Adipose tissue (tissue), 3 donors: ENCODE results near the gene FAM107B. TPM values are rescaled to one million over a fixed set of nuclear protein-coding genes. Genes with fewer than 3 reads are reported as not detected.

Experiments used
- H3K27ac ChIP-seq: one replicate; pipeline ENCODE4 v1.5.1; 2013; ENCODE audit warnings: low read depth, low read length
- whole genome bisulfite sequencing, 3 donors: extraction: QIAGEN DNeasy Blood & Tissue Kit; methylation state at CpG; one replicate each; pipeline ENCODE4 v1.1.7; 2013; 5-methylcytosine and 5-hydroxymethylcytosine counted together
- polyA plus RNA-seq, 3 donors: library from polyadenylated mRNA; stranded (reverse); fragments of 200-250 nt; gene quantifications; one replicate each; pipeline ENCODE4 v1.2.3, GENCODE V29; 2013
- donor health status: healthy with polysubstance abuse.
- donor health status: Bipolar disorder and iron deficiency.
- donor health status: healthy.

Gene FAM107B
- polyA plus RNA-seq, 3 donors = 31.3 to 45.9 (median 37.6) TPM

DNA sequence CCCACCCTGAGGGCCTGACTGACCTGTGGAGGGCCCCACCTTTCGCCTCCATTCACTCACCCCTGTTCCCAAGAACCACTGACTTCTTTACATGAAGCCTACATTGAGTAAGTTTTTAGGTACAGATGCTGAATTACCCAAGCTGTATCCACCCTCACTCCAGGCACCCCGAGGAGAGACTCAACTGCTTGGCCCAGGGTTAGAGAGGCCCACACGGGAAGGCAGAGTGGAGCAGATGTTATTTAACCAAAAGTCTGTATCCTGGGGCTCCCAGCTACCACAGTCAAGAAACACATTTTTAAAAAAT, 230.8 kb downstream of the FAM107B start:
- 72 to 76% (median 75%) methylated on average over 3 of the region's 3 CpGs for WGBS, 3 donors
- no peak overlapping the region for H3K27ac ChIP-seq

DNA sequence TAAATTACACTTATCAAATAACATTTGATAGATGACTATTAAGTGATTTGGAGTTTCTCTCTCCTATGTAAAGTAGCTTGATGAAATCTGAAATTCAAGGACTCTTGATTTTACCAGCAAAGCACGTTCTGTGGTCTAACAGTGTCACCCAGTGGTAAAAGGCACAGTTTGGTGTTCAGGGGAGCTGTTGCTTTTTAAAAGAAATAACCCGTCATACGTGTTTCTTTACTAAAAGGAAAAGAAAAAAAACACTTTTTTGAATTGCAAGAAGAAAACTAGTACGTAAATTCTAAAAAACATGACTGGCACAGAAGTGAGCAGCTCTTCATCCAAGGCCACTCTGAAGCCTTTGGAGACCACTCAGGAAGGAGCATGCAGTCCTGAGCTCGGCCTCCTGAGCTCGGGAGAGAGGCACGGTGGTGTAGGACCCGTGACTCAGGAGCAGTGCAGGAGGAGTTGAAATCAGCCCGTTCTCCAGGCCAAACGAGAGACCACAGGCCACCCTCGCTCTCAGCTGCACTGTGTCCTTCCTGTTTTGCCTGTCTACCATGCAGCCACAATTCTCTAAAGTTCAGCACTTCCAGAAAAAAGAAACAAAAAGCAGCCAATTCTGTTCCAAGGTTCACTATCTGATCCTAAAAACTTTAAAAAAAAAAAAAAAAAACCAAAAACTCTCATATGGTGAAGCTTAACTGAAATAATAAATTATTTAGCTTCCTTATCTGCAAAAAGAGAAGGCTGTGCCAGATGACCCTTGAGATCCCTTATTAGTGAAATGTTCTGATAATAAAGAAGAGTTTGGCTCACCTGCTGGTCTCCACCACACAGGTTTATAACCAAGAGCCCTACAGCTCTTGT, 231.4 kb downstream of the FAM107B start:
- 9 to 29% (median 20%) methylated on average over 11 of the region's 11 CpGs for WGBS, 3 donors

DNA sequence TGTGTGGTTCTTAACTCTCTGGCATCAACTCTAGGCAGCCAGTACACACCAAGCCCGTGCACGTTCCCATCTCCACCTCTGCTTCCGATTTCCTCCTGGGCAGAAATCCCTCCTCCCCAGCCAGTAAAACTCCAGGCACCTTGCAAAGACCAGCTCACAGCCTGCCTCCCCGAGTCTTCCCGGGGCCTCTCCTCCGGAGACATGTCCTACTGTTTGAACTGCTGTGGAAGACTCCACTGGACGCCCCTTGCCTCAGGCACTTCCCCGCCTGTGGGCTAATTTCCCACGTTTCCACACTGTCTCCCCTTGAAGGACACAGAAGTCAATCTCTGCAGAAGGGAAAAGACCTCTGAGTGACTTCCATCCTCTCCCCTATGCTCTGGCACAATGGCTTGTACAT, 233.3 kb downstream of the FAM107B start:
- whole genome bisulfite sequencing, 3 donors = 90 to 94% (median 94%) methylated on average over 9 of the region's 9 CpGs
- no peak overlapping the region for H3K27ac ChIP-seq

More for the DNA sequence above, 231.4 kb downstream of the FAM107B start:
- no peak overlapping the region for H3K27ac ChIP-seq

DNA sequence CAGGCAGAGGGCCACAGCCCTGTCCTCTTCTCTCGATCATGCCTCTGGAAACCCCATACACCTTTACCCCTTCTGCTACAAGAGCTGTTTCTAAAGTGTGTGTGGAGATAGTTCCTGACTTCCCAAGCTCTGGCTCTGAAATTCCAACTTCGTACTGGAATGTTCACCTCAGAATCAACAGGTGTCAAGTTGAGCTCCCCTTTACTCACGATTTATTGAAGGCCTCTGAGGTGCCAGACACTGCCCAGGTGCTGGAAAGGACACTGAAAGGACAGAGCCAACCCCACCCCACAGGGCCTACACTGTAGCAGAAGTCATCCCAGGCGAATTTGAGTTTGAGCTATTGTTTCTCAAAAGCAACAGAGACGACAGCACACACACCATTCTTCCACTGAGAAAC, 234.1 kb downstream of the FAM107B start:
- 78 to 85% (median 83%) methylated on average over 5 of the region's 5 CpGs for WGBS, 3 donors
- H3K27ac ChIP-seq = no peak overlapping the region

DNA sequence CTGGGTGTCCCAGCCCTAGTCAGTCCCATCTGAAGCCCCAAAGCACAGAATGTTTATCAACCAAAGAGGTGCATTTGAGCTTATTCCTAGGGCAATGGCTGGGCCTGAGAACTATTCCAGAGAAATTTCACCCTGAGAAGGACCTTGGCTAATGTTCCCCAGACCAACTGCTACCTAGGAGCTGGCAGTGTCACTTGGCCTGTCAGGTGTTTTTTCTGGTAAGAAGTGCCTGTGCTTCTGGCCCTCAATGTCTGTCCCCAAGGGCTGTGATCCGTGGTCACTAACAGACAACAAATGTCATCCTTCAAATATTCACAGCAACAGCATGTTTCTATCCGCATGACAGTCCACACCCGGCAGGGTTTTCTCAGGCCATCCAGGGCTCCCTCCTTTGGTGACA, 234.6 kb downstream of the FAM107B start:
- 68 to 78% (median 77%) methylated on average over 3 of the region's 3 CpGs for WGBS, 3 donors
- H3K27ac ChIP-seq = no peak overlapping the region

DNA sequence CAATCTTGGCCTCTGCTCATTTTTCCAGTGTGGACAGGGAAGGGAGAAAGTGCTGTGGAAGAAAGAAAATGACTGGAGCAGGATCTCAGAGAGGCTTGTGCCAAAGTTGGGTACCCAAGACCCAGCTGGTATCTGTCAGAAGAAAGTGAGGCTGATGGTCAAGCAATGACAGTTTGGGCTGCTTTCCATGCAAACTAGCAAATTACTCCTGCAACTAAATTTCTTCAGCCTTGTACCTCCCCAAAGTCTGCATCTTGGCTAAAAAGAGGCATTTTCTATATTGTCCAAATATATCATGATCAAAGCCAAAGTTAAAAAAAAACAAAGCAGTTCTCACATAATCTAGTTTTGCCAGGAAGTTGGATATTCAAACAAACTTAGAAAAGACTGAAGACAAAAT, 235.5 kb downstream of the FAM107B start:
- no peak overlapping the region for H3K27ac ChIP-seq

DNA sequence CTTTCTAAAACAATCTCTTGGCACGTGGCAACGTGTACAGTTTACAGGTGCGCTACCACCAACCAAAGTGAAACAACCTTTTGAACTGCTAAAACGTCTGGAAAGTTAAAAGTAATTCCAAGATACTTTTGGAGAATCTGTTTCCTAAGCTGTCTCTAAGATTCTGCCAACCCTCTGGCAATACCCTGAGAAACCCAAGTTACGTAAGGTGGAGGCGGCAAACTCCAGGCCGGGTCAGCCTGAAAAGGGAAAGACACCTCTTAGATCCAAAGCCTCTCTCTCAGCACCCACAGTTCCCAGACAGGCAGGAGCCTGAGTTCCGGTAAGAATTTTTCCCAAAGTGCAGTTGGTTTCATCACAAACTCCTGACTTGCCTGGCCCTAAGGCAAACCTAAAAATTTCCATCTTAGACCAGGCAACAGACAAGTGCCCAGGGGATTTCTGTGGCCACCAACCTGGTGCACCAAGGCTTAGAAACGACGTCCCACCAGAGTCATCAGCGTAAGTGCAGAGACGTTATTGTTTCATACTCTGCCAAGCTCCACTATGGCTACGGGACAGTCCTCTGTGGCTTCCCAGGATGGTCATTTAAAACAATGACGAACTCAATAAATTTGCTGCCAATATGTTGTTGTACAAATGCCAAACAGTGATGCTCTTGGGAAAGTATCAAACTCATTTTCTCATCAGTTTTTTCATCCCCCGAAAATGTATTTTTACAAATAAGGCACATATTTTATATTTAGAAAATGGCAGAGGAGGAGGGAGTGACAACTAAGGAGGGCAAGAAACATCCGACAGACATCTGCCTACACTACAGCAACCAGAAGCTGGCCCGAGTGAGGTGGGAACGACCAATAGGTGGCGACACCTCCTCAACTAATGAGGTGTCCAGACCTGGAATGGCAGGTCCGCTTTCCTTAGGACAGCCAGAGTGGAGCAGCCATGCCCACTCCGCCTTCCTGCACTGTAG, 238.2 kb downstream of the FAM107B start:
- no peak overlapping the region for H3K27ac ChIP-seq
- WGBS, 3 donors = 56 to 65% (median 58%) methylated on average over 21 of the region's 21 CpGs

DNA sequence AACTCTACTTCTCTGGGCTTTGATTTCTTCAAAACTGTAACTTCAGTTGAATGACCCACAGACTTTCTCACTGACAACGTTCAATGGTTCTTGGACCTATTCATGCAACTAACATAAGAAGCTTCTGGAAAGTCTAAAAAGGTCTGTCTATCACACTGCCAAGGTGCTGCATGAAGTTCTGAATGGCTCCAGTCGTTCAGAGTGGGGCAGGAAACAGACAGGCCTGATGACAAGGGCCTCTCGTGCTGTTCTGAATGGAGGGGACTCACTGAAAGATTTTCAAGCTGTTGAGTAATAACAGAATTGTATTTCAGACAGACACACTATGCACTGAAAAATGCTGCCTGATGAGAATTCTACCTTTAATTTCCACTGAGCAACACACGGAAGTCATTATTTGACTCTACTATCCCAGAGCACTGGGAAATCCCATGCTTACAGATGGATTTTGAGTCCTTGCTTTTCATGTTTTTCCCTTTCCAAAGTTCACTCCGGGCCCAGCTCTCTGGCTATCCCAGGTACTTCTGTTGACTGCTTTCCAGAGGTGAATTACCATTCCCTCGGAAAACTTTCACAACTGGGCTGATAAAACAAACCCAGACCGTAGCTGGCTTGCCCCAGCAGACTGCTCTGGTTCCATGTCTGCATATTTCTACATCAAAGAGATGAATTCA, 239.1 kb downstream of the FAM107B start:
- WGBS, 3 donors = 64 to 74% (median 70%) methylated on average over 7 of the region's 7 CpGs
- no peak overlapping the region for H3K27ac ChIP-seq

DNA sequence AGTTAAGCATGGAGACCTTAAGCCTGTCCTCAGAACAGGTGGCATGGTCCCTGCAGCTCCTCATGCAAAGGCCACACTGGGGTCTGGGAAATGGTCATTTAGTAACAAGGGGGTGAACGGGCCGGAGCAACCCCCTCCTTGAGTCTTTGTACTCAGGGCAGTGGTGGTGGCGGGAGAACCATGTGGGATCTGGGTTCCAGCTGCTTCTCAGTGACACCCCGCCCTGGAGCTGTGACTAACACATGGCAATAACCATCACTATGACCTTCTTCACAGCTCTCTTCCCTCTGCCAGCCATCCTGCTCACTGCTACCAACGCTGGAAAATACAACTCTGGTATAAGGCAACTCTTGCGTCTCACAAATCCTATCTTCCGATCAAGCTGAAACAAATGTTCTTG, 240.5 kb downstream of the FAM107B start:
- no peak overlapping the region for H3K27ac ChIP-seq
- 92 to 96% (median 93%) methylated on average over 7 of the region's 7 CpGs for WGBS, 3 donors

DNA sequence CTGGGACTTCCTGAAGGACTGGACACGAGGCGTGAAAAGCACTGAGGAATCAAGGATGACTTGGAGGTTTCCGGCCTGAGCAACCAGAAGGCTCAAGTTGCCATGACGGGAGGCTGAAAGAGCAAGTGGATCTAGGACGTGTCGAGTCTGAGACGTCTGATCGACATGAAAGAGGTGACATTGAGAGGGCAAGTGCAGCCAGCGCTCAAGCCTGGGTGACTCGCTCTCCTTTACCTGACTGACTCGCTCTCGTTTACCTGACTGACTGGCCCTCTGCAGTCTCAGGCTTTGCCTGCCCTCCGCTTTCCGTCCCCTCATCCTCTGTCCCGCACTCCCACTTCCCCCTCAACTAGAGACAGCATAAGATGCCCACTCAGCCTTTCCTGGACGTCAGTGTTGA, 241.4 kb downstream of the FAM107B start:
- 67 to 94% (median 93%) methylated on average over 16 of the region's 16 CpGs for WGBS, 3 donors
- H3K27ac ChIP-seq = no peak overlapping the region

DNA sequence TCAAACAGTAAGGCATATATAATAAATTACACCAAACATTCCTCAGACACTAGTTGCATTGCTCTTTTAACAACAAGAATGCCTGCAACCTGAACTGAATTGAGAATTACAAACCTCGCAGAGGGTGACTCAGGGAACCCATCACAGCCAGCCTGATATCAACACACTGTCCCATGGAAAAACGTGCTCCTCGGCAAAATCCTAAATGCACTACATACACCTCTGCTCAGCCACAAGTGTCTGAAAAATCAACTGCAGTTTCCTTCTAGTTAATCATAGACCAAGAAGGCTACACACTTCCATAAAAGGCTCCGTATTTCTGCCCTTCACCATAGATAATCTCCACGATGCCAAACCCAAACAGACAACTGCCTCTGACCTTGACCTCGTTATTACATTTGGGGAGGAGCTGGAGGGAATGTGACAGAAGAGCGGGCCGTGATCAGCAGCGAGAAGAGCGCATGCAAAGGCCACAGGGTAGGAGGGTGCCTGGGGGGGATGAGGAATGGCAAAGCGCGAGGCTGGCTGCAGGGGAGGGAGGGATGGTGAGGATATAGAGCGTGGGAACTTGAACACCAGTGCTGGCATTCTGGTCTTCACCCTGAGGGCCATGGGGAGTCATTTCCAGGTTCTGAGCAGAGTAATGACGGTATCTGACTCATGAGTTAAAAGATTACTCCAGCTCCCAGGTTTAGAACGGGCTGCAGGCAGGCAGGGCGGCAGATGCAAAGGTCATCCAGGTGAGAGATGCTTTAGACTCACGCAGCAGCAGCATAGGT, 242.0 kb downstream of the FAM107B start:
- 30 to 87% (median 79%) methylated on average over 17 of the region's 17 CpGs for WGBS, 3 donors
- no peak overlapping the region for H3K27ac ChIP-seq

DNA sequence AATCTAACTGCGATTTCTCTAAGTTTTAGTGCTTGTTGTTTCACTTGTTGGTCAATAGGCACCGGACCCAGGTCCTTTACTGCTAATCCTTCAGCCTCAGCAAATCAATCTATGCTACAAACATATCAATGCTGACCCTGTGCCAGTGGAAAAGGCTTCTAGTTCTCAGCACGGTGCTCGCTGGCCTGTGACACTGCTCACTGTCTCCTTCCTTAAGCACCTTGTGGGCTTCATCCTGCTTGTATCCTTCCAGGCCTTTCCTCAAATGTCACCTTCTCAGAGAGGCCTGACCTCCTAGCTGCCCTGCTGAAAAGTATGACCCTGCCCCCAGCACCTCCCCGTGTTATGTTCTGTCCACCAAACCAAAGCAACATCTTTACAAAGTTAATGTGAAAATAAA, 242.7 kb downstream of the FAM107B start:
- no peak overlapping the region for H3K27ac ChIP-seq
- 27 to 90% (median 84%) methylated on average over 5 of the region's 5 CpGs for whole genome bisulfite sequencing, 3 donors

DNA sequence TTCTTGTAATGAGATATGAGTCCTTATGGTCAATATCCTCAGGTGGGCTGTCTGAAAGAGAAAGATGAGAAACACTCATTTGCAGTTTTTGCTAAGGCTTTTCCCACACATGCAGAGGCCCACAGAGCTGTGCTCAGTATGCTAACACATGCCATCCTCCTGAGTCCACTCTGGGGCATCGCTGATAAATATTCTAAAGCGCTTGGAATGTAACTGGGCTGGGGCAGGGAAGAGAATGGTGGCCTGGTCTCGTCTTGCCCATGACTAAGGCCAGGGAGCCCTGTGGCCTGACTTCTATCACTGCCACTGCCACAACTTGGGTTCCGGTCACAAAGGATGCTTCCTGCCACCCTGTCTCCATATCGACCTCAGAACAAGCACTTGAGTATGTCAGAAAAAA, 244.2 kb downstream of the FAM107B start:
- H3K27ac ChIP-seq = no peak overlapping the region
- WGBS, 3 donors = 69 to 73% (median 71%) methylated on average over 5 of the region's 5 CpGs

DNA sequence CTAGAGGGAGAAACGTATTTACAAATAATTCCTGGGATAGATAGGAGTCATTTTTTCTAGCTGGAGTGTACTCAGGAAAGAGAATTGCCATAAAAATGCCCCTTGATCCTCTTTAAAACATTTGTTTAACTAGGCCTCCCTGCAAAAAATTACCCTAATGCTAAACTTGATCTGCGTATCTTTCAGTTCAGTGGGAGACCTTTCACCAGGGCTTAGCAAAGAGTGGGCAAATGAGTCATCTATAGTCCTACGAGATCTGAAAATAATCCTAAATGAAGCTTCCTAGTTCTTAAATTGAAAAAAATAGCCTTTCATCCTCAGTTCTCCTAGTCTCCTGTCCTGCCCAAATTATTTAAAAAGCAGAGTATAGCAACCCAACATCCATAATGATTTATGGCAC, 245.3 kb downstream of the FAM107B start:
- 60 to 75% (median 65%) methylated on average over 3 of the region's 3 CpGs for WGBS, 3 donors

DNA sequence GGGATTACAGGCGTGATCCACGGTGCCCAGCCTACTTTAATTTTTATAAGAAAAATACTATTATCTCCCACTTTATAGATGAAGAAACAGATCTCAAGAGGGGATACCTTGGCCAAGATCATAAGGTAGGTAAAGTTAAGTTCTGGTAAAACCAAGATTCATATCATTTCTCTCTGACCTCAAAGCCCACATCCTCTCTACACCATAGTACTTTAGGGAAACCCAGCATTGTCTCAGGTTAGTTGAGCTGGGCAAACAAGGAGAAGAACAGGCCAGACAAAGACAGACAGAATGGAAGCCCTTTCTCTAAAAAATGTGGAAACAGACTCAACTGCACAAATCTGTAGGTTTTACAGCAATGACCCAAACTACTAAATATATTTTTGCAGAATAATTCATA, 246.2 kb downstream of the FAM107B start:
- 95 to 98% (median 95%) methylated on average over 2 of the region's 2 CpGs for WGBS, 3 donors
- no peak overlapping the region for H3K27ac ChIP-seq

More for the DNA sequence above, 245.3 kb downstream of the FAM107B start:
- no peak overlapping the region for H3K27ac ChIP-seq

DNA sequence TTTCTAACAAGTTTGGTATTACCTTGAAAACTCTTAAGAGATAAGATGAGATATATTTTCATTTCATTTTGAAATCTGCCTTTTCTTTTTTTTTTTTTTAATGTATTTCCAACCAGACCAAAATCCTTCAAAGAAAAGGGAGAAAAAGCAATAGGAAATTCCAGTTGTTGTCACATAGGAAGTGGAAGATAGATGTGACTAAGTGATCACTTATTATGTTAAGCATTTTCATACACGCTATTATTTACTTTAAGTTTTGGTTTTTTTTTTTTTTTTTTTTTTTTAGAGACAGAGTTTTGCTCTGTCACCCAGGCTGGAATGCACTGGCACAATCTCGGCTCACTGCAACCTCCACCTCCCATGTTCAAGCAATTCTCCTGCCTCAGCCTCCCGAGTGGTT, 246.8 kb downstream of the FAM107B start:
- H3K27ac ChIP-seq = no peak overlapping the region
- 66 to 96% (median 86%) methylated on average over 3 of the region's 3 CpGs for WGBS, 3 donors

DNA sequence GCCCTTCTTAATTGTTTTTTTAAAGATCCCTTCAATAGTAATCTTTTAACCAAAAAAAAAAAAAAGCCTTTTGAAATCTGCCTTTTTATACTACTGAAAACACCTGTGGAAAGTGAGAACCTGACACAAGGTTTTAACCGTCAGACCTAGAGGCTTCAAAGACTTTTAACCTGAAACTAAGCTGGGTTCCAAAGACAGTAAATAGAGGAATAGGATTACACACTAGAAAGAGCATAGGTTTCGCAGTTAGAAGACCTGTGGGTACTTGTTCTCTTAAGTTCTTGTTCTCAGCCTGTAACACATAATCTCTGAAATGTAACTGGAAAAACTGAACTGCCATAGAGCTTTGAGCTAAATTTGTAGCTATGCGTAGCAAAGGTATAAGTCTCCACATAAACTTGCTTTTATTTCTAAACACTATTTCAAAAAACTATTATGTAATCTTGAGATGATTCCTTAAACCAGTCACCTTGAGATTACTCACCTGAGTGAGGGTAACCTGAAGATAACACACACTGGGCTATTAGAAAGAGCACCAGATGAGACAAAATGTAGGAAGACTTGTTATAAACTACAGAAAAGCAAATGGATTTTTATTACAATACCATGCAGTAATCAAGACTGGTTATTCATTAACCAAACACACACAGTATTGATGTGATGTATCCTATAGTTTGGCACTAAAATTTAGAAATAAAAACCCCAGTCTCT, 247.4 kb downstream of the FAM107B start:
- 86 to 95% (median 91%) methylated on average over 3 of the region's 3 CpGs for WGBS, 3 donors
- H3K27ac ChIP-seq = no peak overlapping the region

DNA sequence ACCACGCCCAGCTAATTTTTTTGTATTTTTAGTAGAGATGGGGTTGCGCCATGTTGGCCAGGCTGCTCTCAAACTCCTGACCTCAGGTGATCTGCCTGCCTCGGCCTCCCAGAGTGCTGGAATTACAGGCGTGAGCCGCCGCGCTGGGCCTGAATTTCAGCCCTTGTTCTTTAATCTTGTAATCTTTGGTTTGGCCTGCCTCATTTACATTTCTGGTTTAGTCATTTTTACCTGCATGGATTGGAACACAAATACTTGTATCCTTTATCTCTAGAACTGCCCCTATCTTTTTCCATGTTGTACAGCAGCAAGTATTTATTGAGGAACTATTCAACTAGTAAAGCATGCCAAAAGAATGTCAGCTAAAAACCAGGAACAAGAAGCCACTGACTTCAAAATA, 248.4 kb downstream of the FAM107B start:
- WGBS, 3 donors = 85 to 97% (median 88%) methylated on average over 7 of the region's 7 CpGs
- H3K27ac ChIP-seq = no peak overlapping the region
